HG02588 (cell line): Measurements from ENCODE around the gene AGFG1.
"Not testable (repeated sequence)": the region's sequence is repeated elsewhere in the genome, so short reads cannot be mapped to it uniquely, and the experiment has no call there.

Experiments used
- ATAC-seq: cut with Tn5 transposase; IDR thresholded peaks from one replicate; pipeline ENCODE4 v1.9.1; 2021; ENCODE audit warnings: mild to moderate bottlenecking, moderate library complexity; ENCODE audit not compliant: unreplicated experiment

The AGFG1 gene

GRCh38 chr2:227598835-227599503 is 127.0 kb downstream of the AGFG1 start, which contains the start of gene SCYGR2:
SCYGR2 (plus strand) TSS chr2:227598893; CDS start chr2:227598893, 0 bp downstream.
- ATAC-seq = not testable (repeated sequence)

GRCh38 chr2:227602358-227602757 is 130.4 kb downstream of the AGFG1 start:
- no peak for ATAC-seq

- no peak for ATAC-seq
These were observed 134.5 kb downstream of the AGFG1 start for GRCh38 chr2:227606476-227606875.

- ATAC-seq = no peak
These were observed 136.0 kb downstream of the AGFG1 start for GRCh38 chr2:227607941-227608340.

GRCh38 chr2:227608561-227609338 is 136.8 kb downstream of the AGFG1 start:
- ATAC-seq = no peak

GRCh38 chr2:227610123-227610522 is 138.2 kb downstream of the AGFG1 start:
- no peak for ATAC-seq
